Measurements from ENCODE around the gene MRPS18A. TPM values are rescaled to one million over a fixed set of nuclear protein-coding genes. Genes with fewer than 3 reads are reported as not detected.

Gene MRPS18A
- total RNA-seq, 4 donors from 2014 or later: 26.3 to 61.1 (median 45.1) TPM

DNA sequence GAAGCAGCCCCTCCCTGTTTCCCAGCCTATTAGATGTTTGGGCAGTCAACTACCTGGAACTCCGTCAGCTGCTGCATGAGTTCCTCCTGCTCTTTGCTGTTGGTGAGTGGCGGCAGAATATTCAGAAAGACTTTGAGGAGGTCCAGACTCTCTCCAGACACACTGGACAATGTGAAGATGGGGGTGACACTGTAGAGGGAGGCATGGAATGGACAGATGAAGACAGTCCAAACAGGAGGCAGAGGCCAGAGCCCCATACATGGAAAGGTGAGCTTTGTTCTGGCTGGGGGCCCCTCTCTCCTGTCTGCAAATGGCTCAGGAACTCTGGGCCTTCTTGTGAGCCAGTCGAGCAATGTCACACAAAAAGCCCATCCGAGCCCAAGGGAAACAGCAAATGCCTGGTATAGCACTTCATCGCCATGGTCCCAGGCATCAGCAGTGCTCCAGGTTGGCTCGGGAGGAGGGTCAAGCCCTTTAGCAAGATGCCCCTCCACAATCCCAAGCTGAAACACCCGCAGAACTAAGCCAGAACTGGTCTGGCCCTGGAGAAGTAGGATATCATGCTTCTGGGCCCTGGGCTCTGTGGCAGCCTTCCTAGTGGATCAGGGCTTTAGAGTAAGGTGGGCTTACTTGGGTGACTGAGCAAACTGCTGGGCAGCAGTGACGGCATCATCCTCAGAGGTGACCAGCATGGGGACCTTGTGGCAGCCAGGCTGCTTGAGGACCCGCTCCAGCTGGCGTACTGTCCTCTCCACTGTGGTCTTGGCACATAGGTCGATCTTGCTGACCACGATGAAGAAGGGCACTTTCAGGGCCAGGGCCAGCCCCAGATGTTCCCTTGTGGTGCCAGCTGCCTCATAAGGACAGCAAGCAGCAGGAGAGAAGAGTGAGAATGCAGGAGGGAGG lies 63.5 kb downstream of the MRPS18A start:
- Histone ChIP-seq H3K4me1 (peaks cover 17 to 23% of the 10 kb centered on the region in 2 donors), H3K36me3 (peaks cover 61 to 63% of the 10 kb centered on the region in 2 donors), H3K27me3 (no peaks in the 10 kb centered on the region), H3K27ac (no peak overlapping the region), H3K4me3 (replicated peaks in 1 of 3) (no peak overlapping the region), H3K9me3 (no peaks in the 10 kb centered on the region)
- TF ChIP-seq POLR2A (IDR thresholded peaks at IDR 0.05): no peak
- TF ChIP-seq, protein P1, sequence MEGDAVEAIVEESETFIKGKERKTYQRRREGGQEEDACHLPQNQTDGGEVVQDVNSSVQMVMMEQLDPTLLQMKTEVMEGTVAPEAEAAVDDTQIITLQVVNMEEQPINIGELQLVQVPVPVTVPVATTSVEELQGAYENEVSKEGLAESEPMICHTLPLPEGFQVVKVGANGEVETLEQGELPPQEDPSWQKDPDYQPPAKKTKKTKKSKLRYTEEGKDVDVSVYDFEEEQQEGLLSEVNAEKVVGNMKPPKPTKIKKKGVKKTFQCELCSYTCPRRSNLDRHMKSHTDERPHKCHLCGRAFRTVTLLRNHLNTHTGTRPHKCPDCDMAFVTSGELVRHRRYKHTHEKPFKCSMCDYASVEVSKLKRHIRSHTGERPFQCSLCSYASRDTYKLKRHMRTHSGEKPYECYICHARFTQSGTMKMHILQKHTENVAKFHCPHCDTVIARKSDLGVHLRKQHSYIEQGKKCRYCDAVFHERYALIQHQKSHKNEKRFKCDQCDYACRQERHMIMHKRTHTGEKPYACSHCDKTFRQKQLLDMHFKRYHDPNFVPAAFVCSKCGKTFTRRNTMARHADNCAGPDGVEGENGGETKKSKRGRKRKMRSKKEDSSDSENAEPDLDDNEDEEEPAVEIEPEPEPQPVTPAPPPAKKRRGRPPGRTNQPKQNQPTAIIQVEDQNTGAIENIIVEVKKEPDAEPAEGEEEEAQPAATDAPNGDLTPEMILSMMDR (IDR thresholded peaks at IDR 0.05): no peak
- WGBS, 2 donors: 92 to 98% methylated on average over 7 to 12 of the region's 12 CpGs
- DNase-seq: no peak
- intact Hi-C loops (cut with DNase I): no loop called here

DNA sequence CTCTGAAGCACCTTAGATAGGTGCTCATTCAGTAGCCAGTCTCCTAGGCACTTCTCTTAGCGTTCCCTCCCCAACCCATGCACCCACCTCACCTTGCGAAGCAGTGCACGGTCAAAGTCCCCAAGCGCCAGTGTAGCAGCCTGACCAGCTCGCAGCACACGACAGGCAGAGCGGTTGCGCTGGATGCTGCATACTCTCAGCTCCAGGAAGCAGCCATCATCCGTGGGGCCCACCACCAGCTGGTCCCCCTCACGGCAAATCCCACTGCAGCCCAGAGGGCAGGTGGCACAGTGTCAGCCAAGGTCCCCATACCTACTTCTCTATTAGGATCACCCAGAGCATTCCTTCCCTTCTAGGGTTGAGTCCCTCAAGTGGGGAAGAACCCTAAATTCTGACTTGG lies 65.0 kb downstream of the MRPS18A start:
- Histone ChIP-seq H3K4me3 (replicated peaks in 1 of 3) (no peak overlapping the region), H3K4me1 (peaks cover 9 to 17% of the 10 kb centered on the region in 2 donors), H3K27ac (no peak overlapping the region), H3K36me3 (peaks cover 61 to 63% of the 10 kb centered on the region in 2 donors), H3K27me3 (no peaks in the 10 kb centered on the region), H3K9me3 (no peaks in the 10 kb centered on the region)
- intact Hi-C loops (cut with DNase I): no loop called here
- TF ChIP-seq POLR2A (IDR thresholded peaks at IDR 0.05): no peak
- TF ChIP-seq, protein P1 (IDR thresholded peaks at IDR 0.05): no peak
- WGBS, 2 donors: 98% methylated on average over 9 to 10 of the region's 10 CpGs
- DNase-seq: no peak

DNA sequence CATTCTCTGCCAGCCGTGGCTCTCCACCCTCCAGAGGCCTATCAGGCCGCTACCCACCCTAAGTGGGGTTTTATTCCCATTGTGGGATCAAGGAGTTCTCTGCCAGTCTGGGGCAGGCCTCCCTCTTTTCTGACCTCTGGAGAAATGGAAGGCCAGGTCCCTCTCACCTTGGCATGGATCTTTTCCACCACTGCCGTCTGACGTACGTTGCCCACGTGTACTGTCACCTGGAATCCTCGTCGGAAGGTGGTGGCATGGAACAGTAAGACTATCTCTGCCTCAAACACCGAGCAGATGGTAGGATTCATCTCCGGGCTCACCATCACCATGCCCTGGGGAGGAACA lies 65.8 kb downstream of the MRPS18A start:
- WGBS, 2 donors: 95 to 96% methylated on average over 10 of the region's 10 CpGs
- no peaks in the 10 kb centered on the region for H3K9me3 ChIP-seq
- peaks cover 2 to 10% of the 10 kb centered on the region in 2 donors for H3K4me1 ChIP-seq
- H3K4me3 ChIP-seq (replicated peaks in 1 of 3): no peak overlapping the region
- peaks cover 61 to 63% of the 10 kb centered on the region in 2 donors for H3K36me3 ChIP-seq
- TF ChIP-seq POLR2A (IDR thresholded peaks at IDR 0.05): no peak
- TF ChIP-seq, protein P1 (IDR thresholded peaks at IDR 0.05): no peak
- H3K27ac ChIP-seq: no peak overlapping the region
- intact Hi-C loops (cut with DNase I): no loop called here
- H3K27me3 ChIP-seq: no peaks in the 10 kb centered on the region
- DNase-seq: no peak

Other genes starting within 250 kb of the MRPS18A start
- gene DLK2, start 232.2 kb downstream of the MRPS18A start, total RNA-seq: 1 to 10 TPM in 2 of 4 donors, under 1 TPM in 1, not detected in 1; 0.89 to 1.3 (median 1.3) TPM
- 10 to 100 TPM; 23.2 to 42.4 (median 34.4) TPM for gene TJAP1, start 210.2 kb downstream of the MRPS18A start, total RNA-seq
- 1 to 10 TPM in 3 of 4 donors, under 1 TPM in 1; 0.67 to 2.0 (median 1.6) TPM for gene LRRC73, start 177.4 kb downstream of the MRPS18A start, total RNA-seq
- gene YIPF3, start 170.9 kb downstream of the MRPS18A start, total RNA-seq: 100 to 1,000 TPM; 126 to 145 (median 128) TPM
- 10 to 100 TPM; 27.6 to 41.9 (median 38.2) TPM for gene POLR1C, start 170.7 kb downstream of the MRPS18A start, total RNA-seq
- gene XPO5, start 111.8 kb downstream of the MRPS18A start, total RNA-seq: 10 to 100 TPM; 22.2 to 58.6 (median 32.9) TPM
- 10 to 100 TPM; 14.8 to 19.5 (median 15.2) TPM for gene POLH, start 111.6 kb downstream of the MRPS18A start, total RNA-seq
- 10 to 100 TPM; 50.2 to 65.8 (median 58.1) TPM for gene GTPBP2, start 58.5 kb downstream of the MRPS18A start, total RNA-seq
- 10 to 100 TPM; 15.9 to 54.8 (median 20.4) TPM for gene MAD2L1BP, start 52.0 kb downstream of the MRPS18A start, total RNA-seq
- under 1 TPM in 1 of 4 donors, not detected in 3; 0.13 TPM for gene RSPH9, start 42.8 kb downstream of the MRPS18A start, total RNA-seq
- 1,000 to 10,000 TPM in 1 of 4 donors, 100 to 1,000 TPM in 3; 510 to 1,437 (median 630) TPM for gene VEGFA, start 82.4 kb upstream of the MRPS18A start, total RNA-seq